Endothelial cell of umbilical vein (primary cell): Measurements from ENCODE around the gene OR51F2. TPM values are rescaled to one million over a fixed set of nuclear protein-coding genes. Genes with fewer than 3 reads are reported as not detected.

Experiments used
- BruUV-seq: library from RNA; stranded (reverse); fragments of 400-500 nt; replicated peaks from 2 replicates; lab custom pipeline; 2021; lab: Mats Ljungman, UMichigan
- CTCF ChIA-PET: fragments of 300-600, 350-600 bp; sonication (Branson Sonifier 250); formaldehyde crosslinking; loops from one replicate; lab custom pipeline; 2021; ENCODE audit warnings: antibody characterized with exemption, inconsistent platforms; lab: Charles Lee
- POLR2A ChIA-PET: fragments of 300-600, 350-600 bp; sonication (Branson Sonifier 250); formaldehyde crosslinking; loops from one replicate; lab custom pipeline; 2021; ENCODE audit warnings: antibody characterized with exemption, inconsistent platforms; lab: Charles Lee
- DNase-seq: peaks from one replicate; pipeline ENCODE4 v3.0.0-alpha.2; 2011; ENCODE audit warnings: low read depth, low spot score
- FAIRE-seq: peaks from 2 replicates; lab custom pipeline; 2011; peaks lifted over from hg19 to GRCh38; lab: Jason Lieb, UNC
- H2AFZ ChIP-seq: 2 replicates; pipeline ENCODE4 v1.6.0; 2012; ENCODE audit warnings: low read depth, low read length, control low read depth, inconsistent platforms
- H3K27ac ChIP-seq: 2 replicates; pipeline ENCODE4 v1.5.1; 2011; ENCODE audit warnings: low read depth, mild to moderate bottlenecking, control low read depth, low read length, moderate library complexity; ENCODE audit not compliant: insufficient read depth
- H3K27me3 ChIP-seq, 2 experiments: 2 replicates each; pipeline versions ENCODE4 v1.6.0 to v1.6.1; 2011; ENCODE audit warnings: low read length in 2 of 2, mixed read lengths in 1 of 2; ENCODE audit not compliant: control insufficient read depth in 2 of 2, insufficient read depth in 2 of 2
- H3K36me3 ChIP-seq, 2 experiments: 2 replicates in 1 of 2; 3 replicates in 1 of 2; pipeline ENCODE4 v1.5.1; 2011; ENCODE audit warnings: low read length in 2 of 2, mild to moderate bottlenecking in 1 of 2, moderate library complexity in 1 of 2; ENCODE audit not compliant: control insufficient read depth in 2 of 2, insufficient read depth in 2 of 2; ENCODE audit errors: extremely low read depth in 1 of 2
- H3K4me1 ChIP-seq: 3 replicates; pipeline ENCODE4 v1.5.1; 2011; ENCODE audit warnings: mild to moderate bottlenecking, low read length; ENCODE audit not compliant: control insufficient read depth, insufficient read depth; ENCODE audit errors: extremely low read depth
- H3K4me2 ChIP-seq: 2 replicates; pipeline ENCODE4 v1.6.1; 2011; ENCODE audit warnings: low read length, control low read depth, mixed read lengths; ENCODE audit not compliant: insufficient read depth
- H3K4me3 ChIP-seq, 3 experiments: fragments of 200-600 bp in 1 of 3; sonication (generic), shearing (Covaris generic) in 1 of 3; replicated peaks in 1 of 3; 2 replicates each; pipeline ENCODE4 v1.5.1; 2011 to 2016; ENCODE audit warnings: control low read depth in 3 of 3, low read length in 3 of 3, mild to moderate bottlenecking in 2 of 3, inconsistent platforms in 1 of 3, low read depth in 1 of 3, moderate library complexity in 1 of 3; ENCODE audit not compliant: insufficient read depth in 1 of 3
- H3K79me2 ChIP-seq: 2 replicates; pipeline ENCODE4 v1.6.0; 2012; ENCODE audit warnings: low read length, inconsistent platforms; ENCODE audit not compliant: control insufficient read depth, insufficient read depth
- H3K9ac ChIP-seq: replicated peaks from 2 replicates; pipeline ENCODE3; 2011; ENCODE audit warnings: low read length, control low read depth; ENCODE audit not compliant: insufficient read depth; ENCODE audit errors: extremely low read depth
- H3K9me1 ChIP-seq: replicated peaks from 3 replicates; pipeline ENCODE4 v1.6.0; 2011; ENCODE audit warnings: mild to moderate bottlenecking, low read length; ENCODE audit not compliant: control insufficient read depth, insufficient read depth; ENCODE audit errors: extremely low read depth
- H3K9me3 ChIP-seq: replicated peaks from 2 replicates; pipeline ENCODE4 v1.5.1; 2012; ENCODE audit warnings: low read length, inconsistent platforms; ENCODE audit not compliant: control insufficient read depth, insufficient read depth
- H4K20me1 ChIP-seq: replicated peaks from 2 replicates; pipeline ENCODE3; 2011; ENCODE audit warnings: mild to moderate bottlenecking, low read length; ENCODE audit not compliant: control insufficient read depth, insufficient read depth; ENCODE audit errors: extremely low read depth
- CTCF ChIP-seq, 2 donors: IDR thresholded peaks; 1 replicate in 1 of 2; 2 replicates in 1 of 2; pipeline ENCODE4 v1.5.1; 2011; ENCODE audit warnings: low read length in 2 of 2, mild to moderate bottlenecking in 2 of 2, moderate library complexity in 2 of 2, control low read depth in 1 of 2, inconsistent platforms in 1 of 2, low read depth in 1 of 2; ENCODE audit not compliant: insufficient read depth in 1 of 2; ENCODE audit errors: extremely low read depth in 1 of 2
- EZH2 ChIP-seq: IDR thresholded peaks from 2 replicates; pipeline ENCODE4 v1.6.1; 2012; ENCODE audit warnings: borderline replicate concordance, low read depth, mild to moderate bottlenecking, moderate library complexity, low read length, inconsistent platforms; ENCODE audit not compliant: severe bottlenecking
- GATA2 ChIP-seq: IDR thresholded peaks from 2 replicates; pipeline ENCODE4 v1.7.0; 2011; ENCODE audit warnings: low read depth, mild to moderate bottlenecking, moderate library complexity, mixed read lengths, low read length; ENCODE audit not compliant: insufficient read length, insufficient read depth
- MAX ChIP-seq: IDR thresholded peaks from 2 replicates; pipeline ENCODE4 v1.6.1; 2011; ENCODE audit not compliant: insufficient read depth, insufficient read length
- dilution Hi-C: fragments of 300-500 bp; cut with MboI; formaldehyde crosslinking; loops from one replicate; pipeline ENCODE4 v1.15.0; 2019; ENCODE audit warnings: low sequenced_read_pairs; ENCODE audit not compliant: extremely low pct_ligation_motif_present
- intact Hi-C: fragments of 100-400 bp; cut with micrococcal nuclease; formaldehyde crosslinking; loops from one replicate; pipeline ENCODE4 v1.10.0; 2022
- polyA plus RNA-seq, 4 experiments: library from polyadenylated mRNA; depleted of rRNA in 3 of 4; stranded (reverse) in 3 of 4; unstranded in 1 of 4; fragments of >200 nt; gene quantifications; 2 replicates each; pipeline versions ENCODE4 v1.2.1 to v1.2.3, GENCODE V29; 2011 to 2012; ENCODE audit warnings: missing spikeins in 1 of 4
- total RNA-seq: library from RNA; stranded (reverse); gene quantifications from 2 replicates; pipeline ENCODE4 v1.2.3, GENCODE V29; 2021

OR51F2 gene
- total and polyA plus RNA-seq, 2 donors (not counting 3 experiments of a cell fraction or from before 2014, with no cell fraction given), result not detected

- CTCF ChIA-PET, result no interaction called here
- DNase-seq, result no peak
- FAIRE-seq, result no peak
- TF ChIP-seq GATA2, result no peak
- no peak for TF ChIP-seq CTCF (IDR thresholded peaks at IDR 0.05; ENCODE audit: extremely low read depth in 1 of 2, insufficient read depth in 1 of 2, low read depth in 1 of 2, low read length in 2 of 2)
- TF ChIP-seq EZH2, result no peak
- no peak for TF ChIP-seq MAX
- no TSS peak for BruUV-seq
- Histone ChIP-seq H3K27me3 (no peaks in the 10 kb centered on the region), H3K4me1 (no peaks in the 10 kb centered on the region), H4K20me1 (no peaks in the 10 kb centered on the region), H3K4me3 (no peak overlapping the region), H3K9me1 (no peaks in the 10 kb centered on the region), H3K27ac (no peak overlapping the region), H3K4me2 (no peak overlapping the region), H3K9ac (no peak overlapping the region), H3K36me3 (no peaks in the 10 kb centered on the region), H3K79me2 (no peaks in the 10 kb centered on the region), H3K9me3 (no peaks in the 10 kb centered on the region), H2AFZ (no peak overlapping the region)
- intact Hi-C loops, result no loop called here
- POLR2A ChIA-PET, result no interaction called here
- dilution Hi-C loops, result no loop called here
Measured at GRCh38 chr11:4862447-4863236, 41.5 kb downstream of the OR51F2 start.
